OCI-M2 (cell line): ENCODE results near the gene MOB1B.
A peak's percentile ranks its signal among the peaks of the same experiment; 100 is the strongest.
"Not testable (repeated sequence)": the region's sequence is repeated elsewhere in the genome, so short reads cannot be mapped to it uniquely, and the experiment has no call there.

Experiments
- DNase-seq: peaks from one replicate; lab custom pipeline; 2025; ENCODE audit not compliant: unreplicated experiment; lab: John Stamatoyannopoulos, UW

MOB1B gene

DNA sequence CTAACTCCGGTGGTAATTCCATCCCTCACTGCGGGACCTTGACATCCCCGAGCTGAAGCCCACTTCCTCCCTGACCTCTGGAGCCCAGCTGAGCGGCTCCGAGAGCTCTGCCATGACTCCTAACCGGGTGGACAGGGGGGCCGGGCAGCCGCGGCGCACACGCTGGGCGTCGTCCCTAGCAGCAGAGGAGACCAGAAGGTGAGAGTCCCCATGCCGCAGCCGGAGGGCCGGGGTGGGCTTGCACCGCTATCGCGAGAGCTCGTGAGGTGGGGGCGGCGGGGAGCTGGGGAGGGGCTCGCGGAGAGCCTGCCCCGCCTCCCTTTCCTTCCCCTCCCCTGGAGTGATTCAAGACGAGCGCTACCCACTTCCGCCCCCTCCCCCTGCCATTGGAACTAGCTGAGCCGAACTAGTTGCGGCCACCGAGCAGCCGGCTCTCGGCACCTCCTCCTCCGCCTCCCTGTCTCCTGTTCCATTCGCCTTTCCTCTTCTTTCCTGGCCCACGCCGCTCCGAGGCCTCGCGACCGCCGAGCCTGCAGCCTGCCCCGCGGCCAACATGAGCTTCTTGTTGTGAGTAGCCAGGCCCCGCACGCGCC, at the start of gene MOB1B:
TSS of gene MOB1B (plus strand) at position 386 of the 593 bp plus-strand sequence. CDS start at position 554, 168 bp downstream.
- DNase-seq, result peak; percentile 21

DNA sequence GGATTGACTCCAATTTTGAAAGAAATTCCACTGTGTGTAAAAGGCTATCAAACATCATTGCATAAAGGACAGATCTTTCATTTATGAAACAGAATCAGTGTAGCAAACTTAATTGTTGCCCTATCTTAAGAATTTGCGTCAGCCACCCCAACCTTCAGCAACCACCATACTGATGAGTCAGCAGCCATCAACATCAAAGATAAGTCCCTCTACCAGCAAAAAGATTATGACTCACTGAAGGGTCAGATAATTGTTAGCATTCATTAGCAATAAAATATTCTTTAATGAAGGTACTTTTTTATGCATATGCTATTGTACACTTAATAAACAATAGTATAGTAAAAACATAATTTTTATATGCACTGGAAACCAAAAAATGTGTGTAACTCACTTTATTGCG, 46.7 kb upstream of the MOB1B start:
- no peak for DNase-seq

DNA sequence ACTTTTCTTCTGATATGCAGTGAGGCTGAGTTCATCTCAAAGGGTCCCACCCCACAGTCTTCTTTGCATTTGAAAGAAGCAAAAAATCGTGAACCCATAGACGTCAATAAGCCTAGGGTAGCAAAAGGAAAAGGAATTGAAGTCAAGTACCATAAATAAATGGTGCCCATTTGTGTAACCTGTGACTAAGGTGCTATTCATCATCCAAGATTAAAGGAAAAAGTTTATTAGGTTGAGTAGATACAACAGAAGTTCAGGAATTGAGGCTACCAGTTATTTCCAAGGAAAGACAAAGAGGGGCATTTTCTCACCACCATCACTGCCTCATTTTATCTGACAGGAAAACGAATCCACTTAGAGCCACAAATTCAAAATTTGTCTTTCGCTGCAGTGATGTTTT, 43.7 kb upstream of the MOB1B start:
- DNase-seq, result no peak

DNA sequence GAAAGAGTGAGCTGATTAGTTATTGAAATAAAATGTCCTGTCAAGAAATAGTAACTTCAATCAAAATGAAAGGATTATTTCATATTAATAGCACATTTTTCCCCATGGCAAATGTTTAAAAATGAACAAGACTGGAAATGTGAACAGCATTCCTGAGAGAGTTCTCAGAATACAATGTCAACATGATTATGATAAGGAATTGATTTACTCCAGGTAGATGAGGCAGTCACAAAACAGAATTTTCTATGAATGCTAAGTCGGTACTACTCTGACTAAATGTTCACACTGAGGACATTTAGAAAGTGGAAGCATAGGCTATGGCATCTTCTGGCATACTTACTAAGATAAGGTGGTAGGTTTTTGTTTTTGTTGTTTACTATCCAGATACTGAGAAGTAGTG, 43.1 kb upstream of the MOB1B start:
- no peak for DNase-seq

DNA sequence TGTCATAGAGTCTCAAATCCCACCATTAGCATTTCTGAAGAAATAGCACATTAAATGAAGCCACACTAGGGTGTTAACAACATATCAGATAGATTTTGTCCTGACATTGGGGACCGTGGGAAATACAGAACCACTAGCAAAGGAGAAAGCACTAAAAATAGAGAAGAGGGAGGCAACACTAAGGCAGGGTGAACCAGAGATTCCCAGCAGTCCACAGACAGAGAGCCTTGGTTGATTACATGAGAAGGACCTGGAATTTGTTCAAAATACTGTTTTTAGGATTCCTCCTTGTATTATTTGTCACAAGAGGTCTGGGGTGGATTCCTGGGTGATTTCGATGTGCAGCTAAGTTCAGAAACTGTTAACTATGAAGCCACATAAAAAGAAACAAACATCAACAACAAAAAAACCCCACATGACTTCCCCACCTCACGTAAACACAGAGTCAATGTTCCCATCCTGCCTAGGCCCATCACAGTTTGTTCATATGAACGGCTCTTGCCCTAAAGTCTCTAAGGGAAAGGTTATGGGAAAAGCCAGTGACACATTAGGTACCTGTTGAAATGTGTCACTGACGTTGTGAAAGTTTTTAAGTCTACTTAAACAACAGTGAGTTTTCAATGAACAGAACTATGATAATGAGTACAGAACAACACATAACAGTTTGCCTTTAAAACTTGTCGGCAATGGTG, 38.9 kb upstream of the MOB1B start:
- no peak for DNase-seq

DNA sequence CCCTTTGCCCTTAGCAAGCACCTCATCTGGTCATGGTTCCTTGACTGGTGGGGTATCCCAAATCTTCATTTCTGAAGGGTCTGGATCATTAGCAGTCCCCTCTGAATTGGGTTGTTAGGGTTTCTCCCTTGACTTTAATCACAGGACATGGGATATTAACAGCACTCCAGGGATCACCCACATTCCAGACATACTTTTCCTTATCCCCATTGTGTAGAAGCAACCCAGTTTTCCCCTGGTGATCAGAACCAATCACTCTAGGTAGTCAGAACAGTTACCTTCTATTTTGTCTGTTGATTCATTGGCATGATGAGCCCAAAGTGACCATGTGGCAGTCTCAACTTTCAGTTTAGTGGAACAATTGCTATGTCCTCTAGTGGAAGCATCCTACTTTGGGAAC, 33.4 kb upstream of the MOB1B start:
- DNase-seq, result no peak

DNA sequence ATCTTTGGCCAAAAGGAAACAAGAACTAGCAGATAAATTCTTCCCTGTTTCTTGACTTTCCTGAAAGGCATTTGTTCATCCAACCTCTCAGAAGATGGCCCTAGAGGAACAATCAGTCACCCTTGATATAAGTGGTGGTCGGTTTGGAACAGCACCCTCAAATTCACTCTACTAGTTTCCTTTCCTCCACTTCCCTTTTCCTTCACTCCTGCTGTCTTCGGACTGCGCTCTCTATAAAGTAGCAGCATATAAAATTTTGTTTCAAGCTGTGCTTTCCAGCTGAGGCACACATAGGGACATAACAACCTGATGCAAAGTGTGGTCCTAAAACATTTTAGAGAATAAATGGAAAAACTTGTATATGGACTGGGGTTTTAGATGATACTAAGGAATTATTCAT, 29.0 kb upstream of the MOB1B start:
- DNase-seq, result no peak

DNA sequence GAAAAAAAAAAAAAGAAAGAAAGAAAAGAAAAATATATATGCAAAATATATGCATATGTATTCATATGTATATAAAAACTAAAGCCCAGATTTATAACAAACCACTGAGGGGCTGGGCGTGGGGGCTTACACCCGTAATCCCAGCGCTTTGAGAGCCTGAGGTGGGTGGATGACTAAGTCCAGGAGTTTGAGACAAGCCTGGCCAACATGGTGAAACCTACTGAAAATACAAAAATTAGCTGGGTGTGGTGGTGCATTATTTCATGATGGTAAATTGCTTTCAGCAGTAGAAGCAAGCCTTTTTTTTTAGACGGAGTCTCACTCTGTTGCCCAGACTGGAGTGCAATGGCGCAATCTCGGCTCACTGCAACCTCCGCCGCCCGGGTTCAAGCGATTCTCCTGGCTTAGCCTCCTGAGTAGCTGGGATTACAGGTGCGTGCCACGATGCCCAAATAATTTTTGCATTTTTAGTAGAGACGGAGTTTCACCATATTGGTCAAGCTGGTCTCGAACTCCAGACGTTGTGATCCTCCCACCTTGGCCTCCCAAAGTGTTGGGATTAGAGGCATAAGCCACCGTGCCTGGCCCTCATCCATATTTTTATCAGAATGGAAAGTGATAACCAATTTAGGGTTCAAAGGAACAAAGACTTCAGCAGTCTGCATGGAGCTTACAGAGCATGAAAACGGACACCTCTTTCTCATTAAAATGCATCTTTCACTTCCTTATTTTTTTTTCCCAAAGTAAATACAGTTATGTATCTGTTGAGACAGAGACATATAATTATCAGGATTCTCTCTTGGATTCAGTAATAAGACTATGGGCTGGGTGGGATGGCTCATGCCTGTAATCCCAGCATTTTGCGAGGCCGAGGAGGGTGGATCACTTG, 27.7 kb upstream of the MOB1B start:
- no peak for DNase-seq

DNA sequence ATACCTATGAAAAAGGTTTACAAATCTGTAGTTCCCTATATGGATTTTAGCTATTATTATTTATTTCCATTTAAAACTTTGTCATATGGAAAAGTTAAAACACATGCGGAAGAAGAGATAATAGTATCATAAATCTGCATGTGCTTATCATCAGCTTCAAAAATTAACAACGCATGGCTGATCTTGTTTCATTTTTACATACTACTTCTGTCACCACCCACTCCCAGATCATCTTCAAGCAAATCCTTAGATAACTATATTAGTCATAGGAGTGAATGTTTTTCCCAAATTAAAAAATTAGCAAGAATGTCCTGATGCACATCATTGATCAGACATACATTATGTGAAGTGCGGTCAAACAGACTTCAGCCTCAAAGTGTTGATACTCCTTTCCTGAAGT, 24.6 kb upstream of the MOB1B start:
- DNase-seq, result no peak

DNA sequence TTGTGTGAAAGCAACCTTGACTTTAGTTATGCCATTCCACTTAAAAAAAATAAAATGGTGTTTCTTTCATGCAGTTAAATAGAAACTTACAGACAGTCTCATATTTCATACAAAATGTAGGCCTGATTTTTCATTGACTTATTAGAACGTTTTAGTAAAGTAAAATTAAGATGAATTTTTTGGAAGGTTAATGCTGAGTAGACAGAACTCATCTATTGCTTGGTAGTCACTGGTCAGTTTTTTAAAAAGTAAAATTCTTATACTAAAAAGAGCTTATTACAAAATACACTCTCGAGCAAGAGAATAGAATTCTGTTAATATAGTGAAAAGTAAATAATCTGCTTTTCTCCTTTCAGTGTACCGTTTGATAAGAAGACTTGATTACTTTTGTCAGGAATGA, 21.4 kb upstream of the MOB1B start:
- no peak for DNase-seq

DNA sequence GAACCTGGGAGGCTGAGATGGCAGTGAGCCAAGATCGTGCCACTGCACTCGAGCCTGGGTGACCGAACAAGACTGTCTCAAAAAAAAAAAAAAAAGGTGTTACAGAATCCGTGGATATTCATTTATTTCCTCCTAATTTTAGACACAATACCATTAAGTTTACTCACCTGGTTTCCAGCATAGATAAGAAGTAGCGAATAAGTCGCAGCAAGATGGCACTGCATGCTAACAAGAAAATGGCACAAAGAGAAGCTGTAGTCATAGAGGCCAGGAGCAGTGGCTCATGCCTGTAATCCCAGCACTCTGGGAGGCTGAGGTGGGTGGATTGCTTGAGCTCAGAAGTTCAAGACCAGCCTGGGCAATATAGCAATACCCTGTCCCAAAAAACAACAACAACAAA, 17.0 kb upstream of the MOB1B start:
- DNase-seq, result no peak

DNA sequence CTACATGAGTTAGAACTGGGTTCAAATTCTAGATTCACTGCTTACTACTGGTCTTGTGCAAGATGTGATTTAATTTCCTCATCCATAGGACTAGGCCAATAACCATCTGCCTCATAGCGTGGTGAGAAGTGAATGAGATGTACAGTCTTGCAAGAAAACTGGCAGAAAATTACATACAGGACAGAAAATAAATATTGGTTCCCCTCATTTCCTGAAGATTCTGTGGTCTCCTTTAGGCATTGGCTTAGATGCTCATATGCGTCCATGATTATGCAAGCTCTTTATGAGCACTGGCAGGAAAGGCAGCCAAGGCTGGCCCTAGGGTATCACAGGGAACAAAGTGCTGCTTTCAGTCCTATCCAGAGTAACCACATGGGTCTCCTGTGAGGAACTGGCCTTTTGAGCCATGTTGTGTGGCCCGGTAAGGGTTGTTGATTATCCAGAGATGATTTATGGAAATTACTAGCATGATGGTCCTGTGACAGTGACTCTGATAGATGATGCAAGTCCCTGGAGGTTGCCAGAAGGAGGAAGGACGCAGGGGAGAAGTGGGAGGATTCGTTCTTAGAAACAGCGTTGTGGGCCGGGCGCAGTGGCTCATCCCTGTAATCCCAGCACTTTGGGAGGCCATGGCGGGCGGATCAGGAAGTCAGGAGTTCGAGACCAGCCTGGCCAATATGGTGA, 9.9 kb upstream of the MOB1B start:
- DNase-seq, result no peak

DNA sequence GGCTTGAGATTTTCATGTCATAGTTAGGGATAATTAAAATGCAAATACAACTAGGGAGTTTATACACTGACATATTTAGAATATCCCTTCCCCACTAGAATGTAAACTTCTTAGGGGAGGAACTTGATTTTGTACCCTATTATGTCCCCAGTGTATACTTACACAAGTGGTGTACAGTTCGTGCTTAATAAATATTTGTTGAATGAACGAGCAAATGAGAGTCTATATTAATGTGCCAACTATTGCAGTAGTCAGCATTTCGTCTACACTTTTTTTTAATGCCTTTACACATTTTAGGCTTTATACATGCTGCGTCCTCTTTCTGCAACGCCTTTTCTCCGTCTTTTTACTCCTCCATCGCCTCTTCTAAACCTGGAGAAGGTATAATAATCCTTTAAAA, 8.4 kb upstream of the MOB1B start:
- DNase-seq, result no peak

DNA sequence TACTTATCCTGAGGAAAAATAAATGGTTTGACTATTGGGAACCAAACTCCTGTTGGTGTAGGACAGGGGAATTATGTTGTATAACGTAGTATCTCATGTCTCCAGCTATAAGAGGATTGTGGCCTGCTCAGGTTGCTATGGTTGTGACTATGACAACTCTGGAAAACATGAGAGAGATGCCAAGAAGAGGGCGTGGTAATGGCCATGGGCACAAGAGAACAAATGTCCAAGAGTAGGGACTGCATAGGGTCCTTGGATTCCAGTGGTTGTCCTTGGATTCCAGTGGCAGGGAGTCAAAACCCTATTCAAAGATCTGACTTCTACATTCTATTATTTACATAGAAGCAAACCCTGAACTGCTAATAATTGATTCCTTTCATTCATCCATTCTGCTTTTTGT, 6.8 kb upstream of the MOB1B start:
- no peak for DNase-seq

DNA sequence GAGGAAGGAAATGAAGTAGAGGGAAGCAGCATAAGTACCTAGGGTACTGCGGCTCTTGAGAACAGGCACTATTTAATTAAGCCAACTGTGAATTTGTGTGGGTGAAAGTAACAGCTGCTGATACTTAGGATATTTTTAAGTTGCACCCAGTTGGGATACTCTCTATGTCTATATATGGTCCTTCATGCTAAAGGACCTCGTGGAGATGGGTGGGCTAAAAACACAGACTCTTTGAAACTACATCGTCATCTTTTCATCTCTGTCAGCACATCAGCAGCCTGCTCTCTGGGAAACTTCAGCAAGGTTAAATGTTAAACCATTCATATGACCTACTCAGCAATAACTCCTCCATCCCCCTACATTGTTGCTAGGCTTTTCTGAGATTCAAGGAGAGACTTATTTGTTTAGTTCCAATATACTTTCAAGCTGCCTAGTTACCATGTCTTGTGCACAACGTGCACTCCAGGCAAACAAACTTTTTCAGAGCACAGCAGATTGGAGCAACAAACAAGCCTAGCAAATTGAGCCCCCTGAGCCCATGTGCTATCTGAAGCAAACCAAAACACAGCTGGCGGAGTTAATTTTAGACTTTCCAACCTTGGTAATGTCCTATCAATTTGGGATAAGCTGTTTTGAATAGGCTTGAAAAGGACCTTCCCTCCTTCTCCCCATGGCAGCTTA, 6.2 kb upstream of the MOB1B start:
- DNase-seq, result no peak

DNA sequence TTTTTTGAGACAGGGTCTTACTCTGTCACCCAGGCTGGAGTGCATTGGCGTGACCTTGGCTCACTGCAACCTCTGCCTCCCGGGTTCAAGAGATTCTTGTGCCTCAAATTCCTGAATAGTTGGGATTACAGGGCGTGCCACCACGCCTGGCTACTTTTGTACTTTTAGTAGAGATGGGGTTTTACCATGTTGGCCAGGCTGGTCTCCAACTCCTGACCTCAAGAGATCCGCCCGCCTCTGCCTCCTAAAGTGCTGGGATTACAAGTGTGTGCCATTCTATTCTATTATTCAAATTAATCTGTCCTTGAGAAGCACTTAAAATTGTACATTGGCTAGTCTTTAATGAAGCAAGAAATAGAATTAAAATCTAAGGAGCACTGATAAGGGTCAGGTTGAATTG, 3.6 kb upstream of the MOB1B start:
- not testable (repeated sequence) for DNase-seq

DNA sequence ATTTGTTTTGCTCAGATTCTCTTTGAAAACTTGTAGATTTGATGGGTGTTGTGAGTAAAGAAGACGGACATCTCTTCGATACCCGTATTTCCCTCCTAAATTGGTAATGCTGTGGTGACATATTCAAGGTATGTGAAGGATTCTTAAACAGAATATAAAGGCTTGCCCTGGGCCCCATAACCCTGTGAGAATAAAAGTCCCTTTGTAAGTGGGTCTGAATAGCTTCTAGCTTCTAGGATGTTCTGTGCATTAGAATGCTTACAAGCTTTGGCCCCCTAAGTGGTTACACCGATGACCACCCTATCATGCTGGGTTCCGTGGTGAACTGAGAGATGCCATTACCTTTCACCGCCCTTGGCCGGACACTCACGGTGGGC, 574 bp upstream of the MOB1B start:
- peak; percentile 48 for DNase-seq

DNA sequence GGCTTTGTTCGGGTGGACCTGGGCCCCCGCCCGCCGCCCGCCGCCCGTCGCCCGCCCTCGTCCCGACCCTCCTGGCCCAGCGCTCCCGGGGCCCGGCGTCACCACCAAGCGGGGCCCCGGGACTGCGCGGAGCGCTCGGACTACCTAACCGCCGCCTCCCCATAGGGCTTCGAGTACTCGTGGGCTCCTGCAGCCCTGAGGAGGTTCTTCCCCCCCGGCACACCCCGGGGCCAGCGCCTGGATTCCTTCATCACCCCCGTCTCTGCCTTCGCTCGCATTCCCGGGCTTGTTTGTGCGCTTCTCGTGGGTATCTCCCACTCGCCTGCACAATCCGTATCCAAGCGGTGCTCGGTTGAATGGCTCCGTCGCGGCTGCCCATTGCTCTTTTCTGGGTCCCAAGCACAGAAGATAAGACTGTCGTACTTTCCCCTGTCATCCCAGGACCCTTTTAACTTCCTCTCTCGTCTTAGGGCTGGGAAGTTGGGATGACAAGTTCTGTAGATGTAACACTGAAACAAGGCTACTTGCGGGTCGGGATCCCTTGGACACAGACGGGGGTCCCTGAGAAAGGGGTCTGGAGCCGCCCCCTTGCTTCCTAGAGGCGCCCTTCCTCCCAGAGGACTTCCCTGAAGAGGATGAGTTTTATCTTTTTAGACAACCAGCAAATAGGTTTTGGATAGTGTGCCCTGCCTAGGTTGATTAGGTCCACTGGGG, 565 bp downstream of the MOB1B start:
- DNase-seq, result peak; percentile 51

DNA sequence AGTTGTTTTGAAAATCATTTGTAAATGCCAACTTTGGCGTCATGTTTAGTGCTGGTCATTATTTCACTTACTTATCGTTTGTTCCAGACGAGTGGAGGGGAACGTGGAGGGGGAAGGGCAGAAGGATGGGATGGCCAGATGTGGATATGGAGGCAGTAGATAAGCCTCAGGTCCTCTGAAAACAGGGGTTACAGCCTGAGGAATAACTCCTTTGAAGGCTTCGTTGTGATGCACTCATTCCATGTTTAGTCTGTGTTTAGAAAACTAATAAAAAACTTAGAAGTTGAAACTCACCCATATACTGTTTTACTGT, 1.1 kb downstream of the MOB1B start:
- DNase-seq, result no peak

DNA sequence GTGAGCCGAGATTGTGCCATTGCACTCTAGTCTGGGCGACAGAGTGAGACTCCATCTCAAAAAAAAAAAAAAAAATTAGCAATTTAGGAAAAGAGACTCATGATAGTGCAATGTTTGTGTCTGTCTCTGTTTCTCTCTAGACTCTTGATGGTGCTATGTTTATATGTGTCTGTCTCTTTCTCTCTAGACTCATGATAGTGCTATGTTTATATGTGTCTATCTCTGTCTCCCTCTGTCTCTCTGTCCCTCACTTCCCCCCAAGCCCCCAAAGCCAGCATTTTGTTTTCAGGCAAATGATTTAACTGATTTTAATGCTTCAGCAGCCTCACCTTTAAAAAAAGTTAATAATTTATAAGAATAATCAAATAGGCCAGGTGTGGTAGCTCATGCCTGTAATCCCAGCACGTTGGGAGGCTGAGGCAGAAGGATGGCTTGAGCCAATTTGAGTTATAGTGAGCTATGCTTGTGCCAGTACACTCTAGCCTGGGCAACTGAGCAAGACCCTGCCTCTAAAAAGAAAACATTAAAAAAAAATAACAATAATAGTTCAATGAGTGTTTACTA, 6.9 kb downstream of the MOB1B start:
- no peak for DNase-seq
